SK-N-MC (cell line): ENCODE measurements around the gene S100A2.

Experiments used
- EZH2 ChIP-seq: fragments of 200-600 bp; sonication (generic); IDR thresholded peaks from one replicate; pipeline ENCODE4 v1.6.1; 2017; ENCODE audit warnings: antibody characterized with exemption
- FOXP2 ChIP-seq: optimal IDR thresholded peaks from 2 replicates; pipeline ENCODE3; 2011; ENCODE audit warnings: mild to moderate bottlenecking, moderate library complexity; ENCODE audit not compliant: insufficient read depth; ENCODE audit errors: extremely low read length, control extremely low read depth
- POLR2AphosphoS5 ChIP-seq: IDR thresholded peaks from 2 replicates; pipeline ENCODE4 v1.6.1; 2012; ENCODE audit warnings: mild to moderate bottlenecking, low read depth, low read length, borderline replicate concordance

DNA sequence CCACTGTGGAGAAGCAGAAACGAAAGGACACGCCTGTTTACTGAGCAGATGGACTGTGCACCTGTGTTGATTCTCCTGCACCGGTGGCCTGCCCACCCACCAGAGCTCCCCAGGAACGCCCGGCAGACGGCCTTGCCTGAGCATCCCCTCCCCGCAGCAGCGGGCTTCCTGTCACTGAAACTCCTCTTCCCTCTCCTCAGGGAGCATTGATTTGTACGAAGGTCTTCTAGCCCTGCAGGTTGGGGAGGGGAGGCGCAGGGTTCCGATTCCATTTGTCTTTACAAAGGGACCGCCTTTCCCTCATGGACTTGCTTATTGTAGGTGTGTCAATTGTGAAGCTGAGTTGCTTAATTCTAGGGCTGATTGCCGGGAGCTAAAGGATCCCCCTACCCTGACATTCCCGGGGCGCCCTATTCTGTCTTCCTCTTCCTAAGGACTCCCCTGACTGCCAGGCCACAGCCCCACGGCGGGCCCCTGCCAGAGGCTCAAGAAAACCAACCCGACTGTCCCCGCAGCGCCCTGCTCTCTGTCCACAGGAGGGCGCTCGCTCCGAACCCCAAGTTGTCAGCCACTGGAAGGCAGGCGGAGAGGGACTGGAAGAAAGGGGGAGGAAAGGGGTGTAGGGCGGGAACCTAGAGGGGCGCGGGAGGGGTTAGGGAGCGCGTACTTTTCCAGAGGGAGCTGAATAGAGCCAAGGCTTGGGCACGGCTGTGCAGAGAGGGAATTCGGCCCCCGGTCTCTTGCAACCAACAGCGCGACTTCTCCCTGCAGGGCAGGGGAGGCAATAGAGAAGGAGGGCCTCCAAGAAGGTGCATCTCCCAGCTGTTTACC is 32.7 kb downstream of the S100A2 start:
- TF ChIP-seq POLR2AphosphoS5 = no peak
- TF ChIP-seq EZH2 = no peak
- TF ChIP-seq FOXP2 = no peak
